LNCaP clone FGC (cell line): ENCODE measurements around the gene XIAP.

Experiments used
- DNase-seq: peaks from one replicate; pipeline ENCODE4 v3.0.0-alpha.2; 2011; ENCODE audit warnings: low read depth
- H3K4me3 ChIP-seq: 2 replicates; pipeline ENCODE4 v1.5.1; 2011; ENCODE audit warnings: mild to moderate bottlenecking, low read depth, low read length, control low read depth
- TF ChIP-seq, protein P1 (sequence below): IDR thresholded peaks from 2 replicates; pipeline ENCODE4 v1.5.1; 2012; ENCODE audit warnings: mild to moderate bottlenecking; ENCODE audit not compliant: control insufficient read depth, insufficient read depth; ENCODE audit errors: extremely low read depth

XIAP gene

GRCh38 chrX:123905332-123905731, 45.5 kb downstream of the XIAP start:
- H3K4me3 ChIP-seq = no peak overlapping the region
- DNase-seq = no peak

GRCh38 chrX:123906557-123907316, 46.9 kb downstream of the XIAP start:
- no peak overlapping the region for H3K4me3 ChIP-seq
- TF ChIP-seq, protein P1, sequence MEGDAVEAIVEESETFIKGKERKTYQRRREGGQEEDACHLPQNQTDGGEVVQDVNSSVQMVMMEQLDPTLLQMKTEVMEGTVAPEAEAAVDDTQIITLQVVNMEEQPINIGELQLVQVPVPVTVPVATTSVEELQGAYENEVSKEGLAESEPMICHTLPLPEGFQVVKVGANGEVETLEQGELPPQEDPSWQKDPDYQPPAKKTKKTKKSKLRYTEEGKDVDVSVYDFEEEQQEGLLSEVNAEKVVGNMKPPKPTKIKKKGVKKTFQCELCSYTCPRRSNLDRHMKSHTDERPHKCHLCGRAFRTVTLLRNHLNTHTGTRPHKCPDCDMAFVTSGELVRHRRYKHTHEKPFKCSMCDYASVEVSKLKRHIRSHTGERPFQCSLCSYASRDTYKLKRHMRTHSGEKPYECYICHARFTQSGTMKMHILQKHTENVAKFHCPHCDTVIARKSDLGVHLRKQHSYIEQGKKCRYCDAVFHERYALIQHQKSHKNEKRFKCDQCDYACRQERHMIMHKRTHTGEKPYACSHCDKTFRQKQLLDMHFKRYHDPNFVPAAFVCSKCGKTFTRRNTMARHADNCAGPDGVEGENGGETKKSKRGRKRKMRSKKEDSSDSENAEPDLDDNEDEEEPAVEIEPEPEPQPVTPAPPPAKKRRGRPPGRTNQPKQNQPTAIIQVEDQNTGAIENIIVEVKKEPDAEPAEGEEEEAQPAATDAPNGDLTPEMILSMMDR = no peak
- DNase-seq = peak; percentile 58

More at GRCh38 chrX:123905332-123905731, 45.5 kb downstream of the XIAP start:
- TF ChIP-seq, protein P1 = no peak

- H3K4me3 ChIP-seq = no peak overlapping the region
- DNase-seq = no peak
- TF ChIP-seq, protein P1 = no peak
Measured at GRCh38 chrX:123909523-123909922, 49.7 kb downstream of the XIAP start.

- TF ChIP-seq, protein P1 = no peak
- no peak overlapping the region for H3K4me3 ChIP-seq
- no peak for DNase-seq
Measured at GRCh38 chrX:123917069-123917468, 57.2 kb downstream of the XIAP start.

- no peak for DNase-seq
- TF ChIP-seq, protein P1 = no peak
- H3K4me3 ChIP-seq = no peak overlapping the region
Measured at GRCh38 chrX:123918106-123918721, 58.4 kb downstream of the XIAP start.

DNA sequence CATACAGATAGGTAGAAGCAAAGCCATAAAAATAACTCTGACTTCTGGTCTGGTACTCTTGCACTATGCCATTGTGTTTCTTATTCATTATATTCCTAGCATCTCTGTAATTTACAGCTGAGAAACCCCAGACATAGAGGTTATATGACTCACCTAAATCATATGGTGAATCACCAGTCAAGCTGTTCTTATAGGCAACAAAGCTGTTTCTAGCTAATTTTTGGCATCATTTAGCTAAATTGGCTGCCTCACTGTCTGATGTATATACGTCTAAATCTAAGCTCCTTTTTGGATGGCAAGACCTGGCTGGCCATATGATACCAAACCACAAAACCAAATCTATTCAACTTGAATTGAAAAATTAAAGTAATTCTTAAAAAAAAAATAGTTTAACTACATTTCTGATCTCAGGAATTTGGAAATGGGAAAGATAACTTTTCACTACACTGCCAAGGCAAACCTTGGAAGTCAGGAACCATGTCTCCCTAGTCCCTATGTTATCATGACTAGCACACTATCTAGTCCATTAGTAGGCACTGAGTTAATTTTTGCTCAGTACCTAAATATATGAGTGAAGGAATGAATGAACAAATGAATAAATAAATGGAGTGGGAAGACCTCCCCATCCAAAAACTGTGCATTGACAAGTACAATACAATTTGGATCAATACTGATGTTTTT, 60.4 kb downstream of the XIAP start:
- DNase-seq = no peak
- TF ChIP-seq, protein P1 = no peak
- no peak overlapping the region for H3K4me3 ChIP-seq
